MCF 10A (cell line): ENCODE measurements around the gene ALKBH6. TPM values are rescaled to one million over a fixed set of nuclear protein-coding genes. Genes with fewer than 3 reads are reported as not detected.

Source experiments
- BruUV-seq: library from RNA; stranded (reverse); fragments of 400-500 nt; replicated peaks from 2 replicates; lab custom pipeline; 2021; lab: Mats Ljungman, UMichigan
- CTCF ChIA-PET: fragments of 300-600 bp; sonication (Branson Sonifier 250); formaldehyde crosslinking; extraction: SDS; loops from one replicate; lab custom pipeline; 2021; ENCODE audit warnings: antibody characterized with exemption, inconsistent platforms; lab: Yijun Ruan, JAX
- POLR2A ChIA-PET: fragments of 300-600, 350-650 bp; sonication (Branson Sonifier 250); formaldehyde crosslinking; extraction: SDS; loops from one replicate; lab custom pipeline; 2020; ENCODE audit warnings: antibody characterized with exemption, inconsistent platforms; lab: Yijun Ruan, JAX
- DNase-seq: peaks from one replicate; pipeline ENCODE4 v3.0.0-alpha.2; 2018; ENCODE audit not compliant: unreplicated experiment
- H3K27ac Mint-ChIP-seq: one replicate; pipeline ENCODE4 v1.8.0; 2022; ENCODE audit warnings: mild to moderate bottlenecking, low read depth, mixed read lengths; ENCODE audit not compliant: unreplicated experiment
- H3K27me3 Mint-ChIP-seq: one replicate; pipeline ENCODE4 v1.8.0; 2022; ENCODE audit warnings: mixed read lengths; ENCODE audit not compliant: insufficient read depth, unreplicated experiment
- H3K36me3 Mint-ChIP-seq: one replicate; pipeline ENCODE4 v1.8.0; 2022; ENCODE audit warnings: mild to moderate bottlenecking, moderate library complexity, mixed read lengths; ENCODE audit not compliant: insufficient read depth, unreplicated experiment
- H3K4me1 Mint-ChIP-seq: one replicate; pipeline ENCODE4 v1.8.0; 2022; ENCODE audit warnings: mixed read lengths; ENCODE audit not compliant: insufficient read depth, unreplicated experiment
- H3K4me3 Mint-ChIP-seq: one replicate; pipeline ENCODE4 v1.8.0; 2022; ENCODE audit warnings: mild to moderate bottlenecking, moderate library complexity, mixed read lengths; ENCODE audit not compliant: unreplicated experiment
- H3K9me3 Mint-ChIP-seq: one replicate; pipeline ENCODE4 v1.8.0; 2022; ENCODE audit warnings: mixed read lengths; ENCODE audit not compliant: unreplicated experiment
- intact Hi-C: fragments of 100-400 bp; cut with micrococcal nuclease; formaldehyde crosslinking; loops from 2 replicates; pipeline ENCODE4 v1.14.1; 2022
- total RNA-seq: library from RNA; stranded (reverse); gene quantifications from 2 replicates; pipeline ENCODE4 v1.2.3, GENCODE V29; 2022
- TF ChIP-seq, protein P1 (sequence below): fragments of 200-600 bp; IDR thresholded peaks from one replicate; pipeline ENCODE4 v1.8.0; 2022; ENCODE audit warnings: antibody characterized with exemption, mild to moderate bottlenecking; ENCODE audit not compliant: unreplicated experiment

The ALKBH6 gene
- total RNA-seq, 1 experiment from 2014 or later, result 16.5 TPM

DNA sequence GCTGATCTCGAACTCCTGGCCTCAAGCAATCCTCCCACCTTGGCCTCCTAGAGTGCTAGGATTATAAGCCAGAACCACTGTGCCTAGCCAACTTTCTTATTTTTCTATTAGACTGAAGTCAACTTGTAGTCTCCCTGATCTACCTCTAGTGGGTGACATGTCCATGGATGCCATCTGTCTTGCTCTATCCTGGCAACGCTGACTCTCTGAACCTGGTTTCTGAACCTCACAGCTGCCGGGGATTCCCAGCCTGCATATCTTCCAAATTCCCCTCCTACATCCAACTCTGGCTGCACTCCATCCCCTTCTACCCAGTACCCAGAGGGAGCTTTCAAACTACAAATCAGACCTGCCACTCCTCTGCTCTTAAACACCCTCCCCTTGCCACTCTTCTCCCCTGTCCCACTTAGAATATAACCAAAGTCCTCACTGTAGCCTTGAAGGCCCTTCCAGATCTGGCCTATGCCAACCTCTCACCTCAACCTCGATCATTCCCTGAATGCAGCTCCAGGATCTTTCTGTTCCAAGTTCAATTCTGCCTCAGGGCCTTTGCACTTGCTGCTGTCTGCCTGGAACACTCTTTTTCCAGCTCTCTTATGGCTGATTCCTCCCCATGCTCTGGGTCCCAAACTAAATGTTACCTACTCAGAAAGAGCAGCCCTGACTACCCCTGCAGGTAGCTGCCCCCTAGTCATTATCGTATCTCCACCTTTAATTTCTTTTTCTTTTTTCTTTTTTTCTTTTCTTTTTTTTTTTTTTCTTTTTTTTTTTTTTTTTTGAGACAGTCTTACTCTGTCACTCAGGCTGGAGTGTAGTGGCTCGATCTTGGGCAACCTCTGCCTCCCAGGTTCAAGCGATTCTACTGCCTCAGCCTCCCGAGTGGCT lies 16.5 kb upstream of the ALKBH6 start:
- ChIA-PET POLR2A (interaction anchor here (0.5 to 1.1 kb wide), 3 partner anchors 16 to 94 kb away, joined by 3 to 4 read pairs (median 3); partner anchors contain the start of genes ALKBH6, POLR2I and TBCB), CTCF (interaction anchor here (0.6 kb wide), 3 partner anchors 9 to 1328 kb away, joined by 3 to 4 read pairs (median 3); no protein-coding TSS in a partner anchor)
- TF ChIP-seq, protein P1, sequence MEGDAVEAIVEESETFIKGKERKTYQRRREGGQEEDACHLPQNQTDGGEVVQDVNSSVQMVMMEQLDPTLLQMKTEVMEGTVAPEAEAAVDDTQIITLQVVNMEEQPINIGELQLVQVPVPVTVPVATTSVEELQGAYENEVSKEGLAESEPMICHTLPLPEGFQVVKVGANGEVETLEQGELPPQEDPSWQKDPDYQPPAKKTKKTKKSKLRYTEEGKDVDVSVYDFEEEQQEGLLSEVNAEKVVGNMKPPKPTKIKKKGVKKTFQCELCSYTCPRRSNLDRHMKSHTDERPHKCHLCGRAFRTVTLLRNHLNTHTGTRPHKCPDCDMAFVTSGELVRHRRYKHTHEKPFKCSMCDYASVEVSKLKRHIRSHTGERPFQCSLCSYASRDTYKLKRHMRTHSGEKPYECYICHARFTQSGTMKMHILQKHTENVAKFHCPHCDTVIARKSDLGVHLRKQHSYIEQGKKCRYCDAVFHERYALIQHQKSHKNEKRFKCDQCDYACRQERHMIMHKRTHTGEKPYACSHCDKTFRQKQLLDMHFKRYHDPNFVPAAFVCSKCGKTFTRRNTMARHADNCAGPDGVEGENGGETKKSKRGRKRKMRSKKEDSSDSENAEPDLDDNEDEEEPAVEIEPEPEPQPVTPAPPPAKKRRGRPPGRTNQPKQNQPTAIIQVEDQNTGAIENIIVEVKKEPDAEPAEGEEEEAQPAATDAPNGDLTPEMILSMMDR, result no peak
- H3K4me3 Mint-ChIP-seq, result no peak overlapping the region
- H3K9me3 Mint-ChIP-seq, result no peaks in the 10 kb centered on the region
- intact Hi-C loops, result no loop called here
- H3K36me3 Mint-ChIP-seq, result no peaks in the 10 kb centered on the region
- H3K27me3 Mint-ChIP-seq, result no peaks in the 10 kb centered on the region
- no TSS peak for BruUV-seq
- no peaks in the 10 kb centered on the region for H3K4me1 Mint-ChIP-seq
- DNase-seq, result peak; percentile 58
- H3K27ac Mint-ChIP-seq, result peak overlapping the region; percentile 29

- POLR2A ChIA-PET, result no interaction called here
- TF ChIP-seq, protein P1, result no peak
- no peak for DNase-seq
- intact Hi-C loops, result no loop called here
- Mint-ChIP-seq H3K9me3 (no peaks in the 10 kb centered on the region), H3K36me3 (peaks cover under 1% of the 10 kb centered on the region), H3K27me3 (no peaks in the 10 kb centered on the region), H3K4me1 (no peaks in the 10 kb centered on the region), H3K27ac (no peak overlapping the region), H3K4me3 (no peak overlapping the region)
- CTCF ChIA-PET, result interaction anchor here (0.7 kb wide), 1 partner anchor 117 kb away, joined by 3 read pairs; no protein-coding TSS in a partner anchor
- BruUV-seq, result no TSS peak
These were observed 14.5 kb upstream of the ALKBH6 start for GRCh38 chr19:36028313-36029041.

DNA sequence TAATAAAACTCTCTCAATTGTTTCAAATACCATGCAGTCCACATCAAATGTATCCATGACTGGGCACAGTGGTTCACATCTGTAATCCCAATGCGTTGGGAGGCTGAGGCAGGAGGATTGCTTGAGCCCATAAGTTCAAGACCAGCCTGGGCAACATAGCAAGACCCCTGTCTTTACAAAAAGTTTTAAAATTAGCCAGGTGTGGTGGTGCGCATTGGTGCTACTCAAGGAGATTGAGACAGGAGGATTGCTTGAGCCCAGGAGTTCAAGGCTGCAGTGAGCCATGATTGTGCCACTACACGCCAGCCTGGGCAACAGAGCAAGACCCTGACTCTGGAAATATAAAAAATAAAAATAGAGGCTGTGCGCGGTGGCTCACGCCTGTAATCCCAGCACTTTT lies 13.7 kb upstream of the ALKBH6 start:
- no peak for DNase-seq
- Mint-ChIP-seq H3K9me3 (no peaks in the 10 kb centered on the region), H3K4me3 (no peak overlapping the region), H3K4me1 (no peaks in the 10 kb centered on the region), H3K27me3 (no peaks in the 10 kb centered on the region), H3K36me3 (peaks cover 7% of the 10 kb centered on the region), H3K27ac (no peak overlapping the region)
- BruUV-seq, result no TSS peak
- ChIA-PET POLR2A (interaction anchor here (0.6 kb wide), 1 partner anchor 468 kb away, joined by 3 read pairs; no protein-coding TSS in a partner anchor), CTCF (interaction anchor here (0.6 kb wide), 1 partner anchor 64 kb away, joined by 3 read pairs; no protein-coding TSS in a partner anchor)
- intact Hi-C loops, result no loop called here
- TF ChIP-seq, protein P1, result no peak
